Measurements from ENCODE around the gene ANO4.

Gene ANO4

DNA sequence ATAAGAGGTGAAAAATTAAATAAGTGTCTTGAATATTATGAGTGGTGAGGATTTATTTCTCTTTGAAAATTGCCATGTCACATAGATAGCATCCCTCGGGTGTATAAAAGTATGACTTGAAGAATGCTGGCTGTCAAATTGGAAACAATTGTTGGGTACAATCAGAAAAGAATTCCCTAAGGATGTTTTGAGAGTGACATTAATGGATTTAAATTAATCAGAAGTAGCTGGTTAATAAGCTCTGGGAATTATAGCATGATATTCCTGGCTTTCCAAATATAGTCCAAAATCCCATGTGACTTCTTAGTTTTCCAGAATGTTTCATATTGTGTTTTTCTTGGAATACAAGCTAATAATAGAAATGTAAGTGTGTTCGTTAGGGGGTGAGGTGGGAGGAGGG, 196.5 kb downstream of the ANO4 start:
- no peak for DNase-seq (ENCODE audit: low spot score)

- no peak for DNase-seq (ENCODE audit: low spot score)
Observed at GRCh38 chr12:100992194-100992593, 197.6 kb downstream of the ANO4 start.

- no peak for DNase-seq (ENCODE audit: low spot score)
Observed at GRCh38 chr12:100993916-100994450, 199.4 kb downstream of the ANO4 start.

- no peak for DNase-seq (ENCODE audit: low spot score)
Observed at GRCh38 chr12:100995201-100995600, 200.6 kb downstream of the ANO4 start.

GRCh38 chr12:100995771-100996170, 201.2 kb downstream of the ANO4 start:
- no peak for DNase-seq (ENCODE audit: low spot score)

DNA sequence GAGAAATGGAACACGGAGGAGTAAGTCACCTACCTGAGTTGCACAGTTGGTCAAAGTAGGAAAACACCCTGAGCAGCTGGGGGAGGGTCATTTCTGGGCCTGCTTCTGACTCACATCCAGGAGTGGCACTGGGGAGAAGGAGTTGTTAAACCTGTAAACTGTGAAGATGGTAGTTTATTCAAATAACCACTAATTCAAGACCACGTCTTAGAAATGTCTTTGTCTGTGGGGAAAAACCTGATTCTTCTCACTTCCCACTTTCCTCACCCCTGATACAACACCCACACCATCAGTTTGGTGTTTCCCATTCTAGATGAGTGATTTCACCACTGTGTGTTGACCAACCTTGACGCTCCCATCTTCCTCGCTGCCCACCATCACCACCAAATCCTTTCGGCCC, 207.1 kb downstream of the ANO4 start:
- no peak for DNase-seq (ENCODE audit: low spot score)

DNA sequence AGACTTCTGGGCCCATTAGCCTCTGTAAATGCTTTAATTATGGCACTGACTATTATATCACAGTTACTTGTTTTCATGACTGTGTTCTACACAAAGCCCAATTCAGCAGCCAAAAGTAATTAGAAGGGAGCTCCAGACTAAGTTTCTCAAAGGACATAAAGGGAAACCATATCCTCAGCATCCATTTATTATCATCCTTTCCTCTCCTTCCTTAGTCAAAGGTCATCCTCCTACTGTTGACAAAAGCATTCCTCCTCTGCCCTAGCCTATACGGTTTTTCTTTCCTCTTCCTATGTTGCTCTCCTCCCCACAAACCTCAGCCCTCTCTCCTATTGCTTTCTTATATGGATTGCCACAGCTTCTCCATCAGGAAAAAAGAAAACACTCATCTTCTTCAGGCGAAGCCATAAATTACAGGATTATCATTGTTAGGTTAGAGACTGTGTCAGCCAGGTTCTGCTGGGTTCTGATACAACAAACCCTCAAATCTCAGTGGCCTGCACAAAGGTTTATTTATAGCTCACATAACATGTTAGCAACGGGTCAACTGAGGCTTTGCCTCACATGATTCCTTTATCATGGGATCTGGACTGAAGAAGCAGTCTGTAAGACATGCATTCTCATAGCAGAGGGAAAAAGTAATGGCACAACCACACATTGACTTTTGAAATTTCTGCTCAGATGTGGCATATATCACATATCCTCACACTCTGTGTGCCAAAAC, 208.3 kb downstream of the ANO4 start:
- no peak for DNase-seq (ENCODE audit: low spot score)

DNA sequence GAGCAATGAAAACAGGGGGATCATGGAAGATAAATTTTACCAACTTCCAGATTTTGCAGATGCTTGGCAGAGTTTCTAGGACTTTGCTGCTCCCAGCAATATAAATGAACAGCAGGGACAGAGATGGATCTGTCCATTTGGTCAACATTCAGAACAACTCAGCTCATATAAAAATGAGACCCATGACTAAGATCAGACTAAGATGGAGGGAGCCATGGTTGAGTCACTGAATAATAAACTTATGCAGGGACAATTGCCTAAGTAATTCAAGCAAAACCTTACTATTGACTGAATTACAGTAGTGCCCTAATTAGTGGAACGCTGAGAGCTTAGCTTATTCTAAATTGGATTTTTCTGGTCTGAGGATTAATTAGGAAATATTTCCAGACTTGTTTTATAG, 210.3 kb downstream of the ANO4 start:
- no peak for DNase-seq (ENCODE audit: low spot score)

DNA sequence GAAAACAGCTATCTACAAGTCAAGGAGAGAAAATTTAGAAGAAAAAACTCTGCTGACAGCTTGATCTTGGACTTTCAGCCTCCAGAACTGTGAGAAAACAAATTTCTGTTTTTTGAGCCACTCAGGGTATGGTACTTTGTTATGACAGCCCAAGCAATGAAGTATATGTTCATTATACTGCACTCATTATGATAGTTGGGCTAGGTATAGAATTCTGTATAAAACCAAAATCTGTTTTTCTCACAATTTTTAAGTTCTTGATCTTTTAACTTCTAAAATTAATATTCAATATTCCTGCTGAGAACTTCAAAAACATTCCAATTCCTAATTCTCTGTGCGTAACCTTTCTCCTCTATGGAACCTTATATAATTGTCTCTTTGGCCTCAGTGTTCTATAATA, 214.7 kb downstream of the ANO4 start:
- no peak for DNase-seq (ENCODE audit: low spot score)

- no peak for DNase-seq (ENCODE audit: low spot score)
Observed at GRCh38 chr12:101010896-101011295, 216.3 kb downstream of the ANO4 start.

DNA sequence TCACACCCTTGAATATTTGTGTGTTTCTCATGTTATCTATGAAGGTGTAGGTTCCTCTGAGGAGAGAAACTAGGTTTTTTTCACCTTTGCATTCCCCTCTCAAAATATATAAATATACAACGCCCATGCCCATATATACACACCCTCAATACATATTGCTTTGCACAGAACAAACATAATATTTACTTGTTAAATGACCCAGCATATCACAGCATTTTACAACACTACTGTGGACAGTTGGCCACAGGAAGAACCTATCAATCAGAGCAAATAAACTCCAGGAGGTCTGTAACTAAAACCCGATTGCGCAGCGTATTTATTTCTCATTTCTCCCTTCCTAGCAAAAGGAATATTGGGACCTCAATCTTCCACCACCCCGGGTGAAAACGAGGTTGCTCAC, 219.4 kb downstream of the ANO4 start:
- DNase-seq (ENCODE audit: low spot score): no peak

DNA sequence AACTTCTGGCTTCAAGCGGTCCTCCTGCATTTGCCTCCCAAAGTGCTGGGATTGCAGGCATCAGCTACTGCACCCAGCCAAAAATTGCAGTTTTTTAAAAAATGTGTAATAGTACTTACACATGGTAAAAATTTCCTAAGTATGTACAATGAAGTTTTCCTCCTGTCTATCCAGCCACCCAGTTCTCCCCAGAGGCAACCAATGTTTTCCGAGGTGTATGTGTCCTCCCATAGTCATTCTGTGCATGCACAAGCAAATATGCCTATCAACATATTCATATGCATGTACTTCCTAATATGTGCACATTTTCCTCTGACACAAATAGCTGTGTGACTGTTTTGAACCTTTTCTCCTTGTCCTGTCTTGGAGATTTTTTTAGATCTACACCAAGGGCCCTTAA, 220.5 kb downstream of the ANO4 start:
- DNase-seq (ENCODE audit: low spot score): no peak

DNA sequence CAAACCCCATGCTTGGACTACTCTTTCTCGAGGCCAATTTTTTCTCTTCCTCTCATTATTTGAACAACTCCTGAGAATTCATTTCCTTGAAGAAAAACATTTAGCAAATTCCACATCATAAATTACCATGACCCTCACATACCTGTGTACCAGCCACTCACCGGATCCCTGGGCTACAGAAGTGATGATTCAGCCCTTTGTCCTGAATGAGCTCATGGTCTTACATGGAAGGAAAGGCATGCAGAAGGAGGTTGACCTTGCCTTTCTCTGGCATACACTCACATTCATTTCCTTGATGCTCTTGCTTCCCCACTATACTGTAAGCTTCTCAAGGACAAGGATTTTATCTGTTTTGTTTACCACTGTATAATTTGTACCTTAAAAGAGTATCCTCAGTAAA, 224.0 kb downstream of the ANO4 start:
- DNase-seq (ENCODE audit: low spot score): no peak

DNA sequence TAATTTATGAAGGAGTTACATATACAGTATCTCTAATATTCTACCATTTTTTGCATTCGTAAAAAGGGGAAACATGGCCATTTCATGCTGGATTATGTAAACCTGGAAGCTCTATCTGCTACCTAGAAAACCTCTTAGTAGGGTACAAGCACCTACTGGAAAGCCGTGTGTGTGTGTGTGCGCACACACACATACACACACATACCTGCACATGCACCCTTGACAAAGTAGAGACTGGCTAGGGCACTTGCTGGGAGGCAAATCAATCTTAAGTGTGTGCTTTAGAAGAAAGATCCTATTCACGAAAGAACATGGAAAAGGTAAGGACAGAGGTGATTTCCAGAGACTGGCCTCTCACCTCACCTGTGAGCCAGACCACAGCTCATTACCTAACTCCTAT, 224.6 kb downstream of the ANO4 start:
- no peak for DNase-seq (ENCODE audit: low spot score)

GRCh38 chr12:101019667-101020066, 225.1 kb downstream of the ANO4 start:
- DNase-seq (ENCODE audit: low spot score): no peak

GRCh38 chr12:101021442-101021841, 226.9 kb downstream of the ANO4 start:
- no peak for DNase-seq (ENCODE audit: low spot score)

DNA sequence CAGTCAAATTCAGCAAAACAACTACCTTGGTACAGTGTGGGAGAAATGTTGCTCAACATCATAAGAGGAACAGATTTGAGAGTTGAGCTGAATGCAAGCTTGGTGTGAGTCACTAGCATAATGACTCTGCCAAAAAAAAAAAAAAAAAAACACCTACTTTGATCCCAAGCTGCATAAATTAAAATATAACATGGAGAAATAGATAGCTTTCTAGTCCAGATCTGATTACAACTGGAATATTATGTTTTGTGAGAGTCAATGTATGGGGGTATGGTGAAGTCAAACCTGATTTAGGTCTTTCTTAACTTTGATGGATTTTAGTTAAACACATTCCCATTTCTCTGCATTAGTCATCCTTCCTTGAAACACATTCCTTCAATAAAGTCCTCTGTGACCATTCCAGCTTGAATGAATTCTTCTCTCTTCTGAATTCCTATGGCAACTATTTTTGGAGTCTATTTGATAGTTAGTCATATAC, 227.4 kb downstream of the ANO4 start:
- DNase-seq (ENCODE audit: low spot score): no peak

GRCh38 chr12:101027200-101027599, 232.6 kb downstream of the ANO4 start:
- DNase-seq (ENCODE audit: low spot score): no peak

GRCh38 chr12:101027816-101028215, 233.2 kb downstream of the ANO4 start:
- no peak for DNase-seq (ENCODE audit: low spot score)

- no peak for DNase-seq (ENCODE audit: low spot score)
Observed at GRCh38 chr12:101038289-101038871, 243.8 kb downstream of the ANO4 start.

DNA sequence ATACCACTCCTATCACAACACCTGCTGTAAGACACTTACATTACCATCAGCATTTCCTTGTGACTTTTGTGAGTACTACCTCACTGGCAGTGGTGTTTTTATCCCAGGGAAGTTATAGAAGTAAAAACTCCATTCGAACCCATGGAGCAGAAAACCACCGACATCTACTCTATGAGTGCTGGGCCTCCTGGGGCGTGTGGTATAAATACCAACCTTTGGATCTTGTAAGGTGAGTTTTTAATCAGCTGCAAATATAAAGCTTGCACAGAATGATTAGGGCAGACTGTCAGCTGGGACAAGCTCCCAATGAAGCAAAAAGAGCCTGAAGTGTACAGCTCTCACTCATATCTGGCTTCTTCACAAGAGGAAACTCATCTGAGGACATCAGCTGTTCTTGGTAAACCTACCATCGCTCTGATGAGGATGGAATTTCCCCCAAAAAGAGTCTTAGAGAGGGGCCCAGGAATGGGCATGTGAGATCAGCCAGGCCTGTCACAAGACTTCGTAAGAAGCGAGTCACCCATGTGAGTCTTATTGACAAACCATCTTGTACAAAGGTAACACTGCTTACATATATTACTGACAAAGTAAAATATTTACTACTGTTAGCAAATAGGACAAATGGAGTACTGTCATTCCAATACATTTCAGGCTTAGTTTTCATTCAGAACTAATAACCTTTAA, 245.4 kb downstream of the ANO4 start:
- no peak for DNase-seq (ENCODE audit: low spot score)

GRCh38 chr12:101040936-101041335, 246.4 kb downstream of the ANO4 start:
- DNase-seq (ENCODE audit: low spot score): no peak

- DNase-seq (ENCODE audit: low spot score): no peak
Observed at GRCh38 chr12:101042211-101042610, 247.6 kb downstream of the ANO4 start.

All from CD4-positive, alpha-beta T cell treated with Interleukin-6 at 100 ng/mL for 8 hours (primary cell).